Measurements from ENCODE around the gene FAM76A. TPM values are rescaled to one million over a fixed set of nuclear protein-coding genes. Genes with fewer than 3 reads are reported as not detected.

FAM76A gene
- polyA plus RNA-seq, 1 donor (not counting 4 experiments of a cell fraction or from before 2014, with no cell fraction given), result 13.5 TPM

GRCh38 chr1:27785781-27786455 is 60.2 kb downstream of the FAM76A start:
- no peaks in the 10 kb centered on the region for H3K27me3 ChIP-seq (ENCODE audit: control insufficient read depth, extremely low read depth, insufficient read depth, low read length)
- H4K20me1 ChIP-seq (ENCODE audit: control insufficient read depth, extremely low read depth, insufficient read depth, low read length), result no peaks in the 10 kb centered on the region
- TF ChIP-seq EZH2 (IDR thresholded peaks at IDR 0.05; ENCODE audit: low read length) (no peak), CTCF (optimal IDR thresholded peaks at IDR 0.05 in 1 of 3, IDR thresholded peaks at IDR 0.05 in 1 of 3, conservative IDR thresholded peaks at IDR 0.05 in 1 of 3; ENCODE audit: extremely low read depth in 1 of 3, insufficient read depth in 2 of 3, low read length in 3 of 3) (no peak)
- peak; percentile 25 for DNase-seq (ENCODE audit: low read depth, low spot score)
- H3K4me2 ChIP-seq (ENCODE audit: control insufficient read depth, extremely low read depth, insufficient read depth, low read depth, low read length), result peak overlapping the region; percentile 5
- no peak overlapping the region for H3K9ac ChIP-seq (ENCODE audit: control insufficient read depth, extremely low read depth, insufficient read depth, low read length)
- FAIRE-seq, result peak; percentile 94
- H2AFZ ChIP-seq (ENCODE audit: control insufficient read depth, low read length), result no peak overlapping the region
- H3K9me3 ChIP-seq (ENCODE audit: control insufficient read depth, low read depth, low read length), result no peaks in the 10 kb centered on the region
- no peaks in the 10 kb centered on the region for H3K9me1 ChIP-seq (ENCODE audit: control insufficient read depth, extremely low read depth, insufficient read depth, low read length)
- peaks cover 2 to 8% of the 10 kb centered on the region in 2 experiments for H3K36me3 ChIP-seq (ENCODE audit: control insufficient read depth in 2 of 2, extremely low read depth in 1 of 2, insufficient read depth in 2 of 2, low read length in 2 of 2)
- dilution Hi-C loops (cut with MboI; ENCODE audit: extremely low pct_ligation_motif_present, low sequenced_read_pairs), result no loop called here
- H3K4me1 ChIP-seq (ENCODE audit: control insufficient read depth, extremely low read depth, insufficient read depth, low read length), result peaks cover 19% of the 10 kb centered on the region
- no peak overlapping the region for H3K27ac ChIP-seq (ENCODE audit: control insufficient read depth, insufficient read depth, low read length)
- H3K79me2 ChIP-seq (ENCODE audit: control insufficient read depth, insufficient read depth, low read length), result peaks cover 26% of the 10 kb centered on the region
- H3K4me3 ChIP-seq (ENCODE audit: control insufficient read depth in 2 of 3, extremely low read depth in 1 of 3, insufficient read depth in 2 of 3, low read depth in 1 of 3, low read length in 3 of 3), result no peak overlapping the region

GRCh38 chr1:27787895-27788294 is 62.1 kb downstream of the FAM76A start:
- Histone ChIP-seq H3K9me3 (ENCODE audit: control insufficient read depth, low read depth, low read length) (no peaks in the 10 kb centered on the region), H2AFZ (ENCODE audit: control insufficient read depth, low read length) (no peak overlapping the region), H4K20me1 (ENCODE audit: control insufficient read depth, extremely low read depth, insufficient read depth, low read length) (no peaks in the 10 kb centered on the region), H3K36me3 (ENCODE audit: control insufficient read depth in 2 of 2, extremely low read depth in 1 of 2, insufficient read depth in 2 of 2, low read length in 2 of 2) (peaks cover 5 to 8% of the 10 kb centered on the region in 2 experiments), H3K4me1 (ENCODE audit: control insufficient read depth, extremely low read depth, insufficient read depth, low read length) (peaks cover 19% of the 10 kb centered on the region), H3K4me3 (ENCODE audit: control insufficient read depth in 2 of 3, extremely low read depth in 1 of 3, insufficient read depth in 2 of 3, low read depth in 1 of 3, low read length in 3 of 3) (no peak overlapping the region), H3K9me1 (ENCODE audit: control insufficient read depth, extremely low read depth, insufficient read depth, low read length) (no peaks in the 10 kb centered on the region), H3K27me3 (ENCODE audit: control insufficient read depth, extremely low read depth, insufficient read depth, low read length) (no peaks in the 10 kb centered on the region), H3K9ac (ENCODE audit: control insufficient read depth, extremely low read depth, insufficient read depth, low read length) (no peak overlapping the region), H3K79me2 (ENCODE audit: control insufficient read depth, insufficient read depth, low read length) (peaks cover 20% of the 10 kb centered on the region), H3K4me2 (ENCODE audit: control insufficient read depth, extremely low read depth, insufficient read depth, low read depth, low read length) (no peak overlapping the region), H3K27ac (ENCODE audit: control insufficient read depth, insufficient read depth, low read length) (no peak overlapping the region)
- TF ChIP-seq CTCF (optimal IDR thresholded peaks at IDR 0.05 in 1 of 3, IDR thresholded peaks at IDR 0.05 in 1 of 3, conservative IDR thresholded peaks at IDR 0.05 in 1 of 3; ENCODE audit: extremely low read depth in 1 of 3, insufficient read depth in 2 of 3, low read length in 3 of 3) (no peak), EZH2 (IDR thresholded peaks at IDR 0.05; ENCODE audit: low read length) (no peak)
- FAIRE-seq (peak; percentile 20), DNase-seq (ENCODE audit: low read depth, low spot score) (no peak)
- dilution Hi-C loops (cut with MboI; ENCODE audit: extremely low pct_ligation_motif_present, low sequenced_read_pairs), result no loop called here
